ENCODE data around the gene SLC16A4. TPM values are rescaled to one million over a fixed set of nuclear protein-coding genes. Genes with fewer than 3 reads are reported as not detected.

Gene SLC16A4
- total RNA-seq, 1 donor: 71.9 TPM

GRCh38 chr1:110360431-110360830 is 30.4 kb downstream of the SLC16A4 start:
- TF ChIP-seq CTCF (IDR thresholded peaks at IDR 0.05; ENCODE audit: insufficient read depth, low read length): no peak
- no peak overlapping the region for H3K4me3 ChIP-seq (ENCODE audit: low read depth, low read length)
- DNase-seq (ENCODE audit: low read depth): no peak

- TF ChIP-seq CTCF (IDR thresholded peaks at IDR 0.05; ENCODE audit: insufficient read depth, low read length): no peak
- DNase-seq (ENCODE audit: low read depth): no peak
Measured at GRCh38 chr1:110356379-110356778, 34.4 kb downstream of the SLC16A4 start.

GRCh38 chr1:110355321-110355720 is 35.5 kb downstream of the SLC16A4 start:
- TF ChIP-seq CTCF (IDR thresholded peaks at IDR 0.05; ENCODE audit: insufficient read depth, low read length): no peak
- DNase-seq (ENCODE audit: low read depth): no peak
- no peak overlapping the region for H3K4me3 ChIP-seq (ENCODE audit: low read depth, low read length)

More at GRCh38 chr1:110356379-110356778, 34.4 kb downstream of the SLC16A4 start:
- no peak overlapping the region for H3K4me3 ChIP-seq (ENCODE audit: low read depth, low read length)

GRCh38 chr1:110350360-110350759 is 40.5 kb downstream of the SLC16A4 start:
- no peak for DNase-seq (ENCODE audit: low read depth)
- no peak for TF ChIP-seq CTCF (IDR thresholded peaks at IDR 0.05; ENCODE audit: insufficient read depth, low read length)
- no peak overlapping the region for H3K4me3 ChIP-seq (ENCODE audit: low read depth, low read length)

GRCh38 chr1:110348771-110349170 is 42.1 kb downstream of the SLC16A4 start:
- H3K4me3 ChIP-seq (ENCODE audit: low read depth, low read length): no peak overlapping the region
- DNase-seq (ENCODE audit: low read depth): no peak

GRCh38 chr1:110348050-110348449 is 42.8 kb downstream of the SLC16A4 start:
- TF ChIP-seq CTCF (IDR thresholded peaks at IDR 0.05; ENCODE audit: insufficient read depth, low read length): no peak
- no peak overlapping the region for H3K4me3 ChIP-seq (ENCODE audit: low read depth, low read length)
- DNase-seq (ENCODE audit: low read depth): no peak

More at GRCh38 chr1:110348771-110349170, 42.1 kb downstream of the SLC16A4 start:
- TF ChIP-seq CTCF (IDR thresholded peaks at IDR 0.05; ENCODE audit: insufficient read depth, low read length): no peak

GRCh38 chr1:110347182-110347893 is 43.5 kb downstream of the SLC16A4 start:
- DNase-seq (ENCODE audit: low read depth): no peak
- no peak overlapping the region for H3K4me3 ChIP-seq (ENCODE audit: low read depth, low read length)
- no peak for TF ChIP-seq CTCF (IDR thresholded peaks at IDR 0.05; ENCODE audit: insufficient read depth, low read length)
